Naive thymus-derived CD8-positive, alpha-beta T cell (primary cell): ENCODE results near the gene BAX. TPM values are rescaled to one million over a fixed set of nuclear protein-coding genes. Genes with fewer than 3 reads are reported as not detected.

Experiments
- ATAC-seq, 2 donors: fragments of 150-1000 bp; cut with Tn5 transposase in 1 of 2; sonication (Bioruptor Pico), chemical (Tn5 transposase) in 1 of 2; 1 replicate in 1 of 2; 2 replicates in 1 of 2; pipeline ENCODE4 v1.10.0; 2021; ENCODE audit warnings: mild to moderate bottlenecking in 2 of 2, moderate library complexity in 2 of 2
- POLR2A ChIA-PET: fragments of 350-600 bp; sonication (Branson Sonifier 250); formaldehyde crosslinking; loops from one replicate; lab custom pipeline; 2021; ENCODE audit warnings: antibody characterized with exemption; lab: Charles Lee
- DNase-seq, 10 donors: peaks; one replicate each; pipeline versions ENCODE4 v3.0.0 to v3.0.0-alpha.2; 2020 to 2022
- H3K27ac Mint-ChIP-seq, 10 donors: one replicate each; pipeline ENCODE4 v1.8.0; 2020 to 2022; ENCODE audit warnings: mild to moderate bottlenecking in 10 of 10, mixed read lengths in 10 of 10, moderate library complexity in 4 of 10, inconsistent platforms in 1 of 10
- H3K27me3 Mint-ChIP-seq, 5 donors: one replicate each; pipeline ENCODE4 v1.8.0; 2021 to 2022; ENCODE audit warnings: mixed read lengths in 5 of 5
- H3K36me3 Mint-ChIP-seq, 3 donors: one replicate each; pipeline ENCODE4 v1.8.0; 2020 to 2022; ENCODE audit warnings: mixed read lengths in 3 of 3, mild to moderate bottlenecking in 2 of 3, inconsistent platforms in 1 of 3
- H3K4me1 Mint-ChIP-seq, 4 donors: one replicate each; pipeline ENCODE4 v1.8.0; 2021 to 2022; ENCODE audit warnings: mixed read lengths in 4 of 4
- H3K4me3 Mint-ChIP-seq, 10 donors: one replicate each; pipeline ENCODE4 v1.8.0; 2020 to 2022; ENCODE audit warnings: mild to moderate bottlenecking in 10 of 10, mixed read lengths in 10 of 10, moderate library complexity in 6 of 10, inconsistent platforms in 1 of 10
- H3K9me3 Mint-ChIP-seq, 9 donors: one replicate each; pipeline ENCODE4 v1.8.0; 2020 to 2022; ENCODE audit warnings: mixed read lengths in 9 of 9, mild to moderate bottlenecking in 3 of 9, inconsistent platforms in 1 of 9, moderate library complexity in 1 of 9
- polyA plus RNA-seq, 3 donors: library from polyadenylated mRNA; unstranded; fragments of 300-500 nt; fragmentation: Illumina TruSeq; gene quantifications; one replicate each; pipeline ENCODE4 v1.2.3, GENCODE V29; 2021
- total RNA-seq, 8 experiments: library from RNA in 2 of 8; stranded (reverse) in 2 of 8; gene quantifications; one replicate each; pipeline ENCODE4 v1.2.3 and lab custom pipeline; 2021 to 2026

Gene BAX
- total and polyA plus RNA-seq, 5 experiments from 2014 or later = 58.5 to 181 (median 97.1) TPM

GRCh38 chr19:48934837-48935236 lies 19.8 kb upstream of the BAX start:
- POLR2A ChIA-PET = interaction anchor here (0.6 kb wide), 1 partner anchor 1198 kb away, joined by 4 read pairs; no protein-coding TSS in a partner anchor
- ATAC-seq = no peak
- H3K4me3 Mint-ChIP-seq = peak overlapping the region in 6 of 10 donors; percentile 38 to 94 (median 62)

GRCh38 chr19:48935864-48936263 lies 18.8 kb upstream of the BAX start:
- Mint-ChIP-seq H3K4me1 (peaks cover 3 to 21% (median 12%) of the 10 kb centered on the region in 4 donors), H3K36me3 (peaks cover 4 to 15% (median 8%) of the 10 kb centered on the region in 3 donors), H3K27me3 (peaks cover 0 to 3% (median 0%) of the 10 kb centered on the region in 5 donors), H3K4me3 (no peak overlapping the region), H3K27ac (no peak overlapping the region), H3K9me3 (no peaks in the 10 kb centered on the region)
- DNase-seq (no peak), ATAC-seq (no peak)
- POLR2A ChIA-PET = no interaction called here

More at GRCh38 chr19:48934837-48935236, 19.8 kb upstream of the BAX start:
- peaks cover 3 to 7% (median 4%) of the 10 kb centered on the region in 3 donors for H3K36me3 Mint-ChIP-seq
- H3K27me3 Mint-ChIP-seq = peaks cover 0 to 3% (median 0%) of the 10 kb centered on the region in 5 donors
- peak overlapping the region in 2 of 10 donors; percentile 60 to 87 for H3K27ac Mint-ChIP-seq
- H3K4me1 Mint-ChIP-seq = peaks cover 3 to 21% (median 12%) of the 10 kb centered on the region in 4 donors
- no peaks in the 10 kb centered on the region for H3K9me3 Mint-ChIP-seq
- DNase-seq = no peak

DNA sequence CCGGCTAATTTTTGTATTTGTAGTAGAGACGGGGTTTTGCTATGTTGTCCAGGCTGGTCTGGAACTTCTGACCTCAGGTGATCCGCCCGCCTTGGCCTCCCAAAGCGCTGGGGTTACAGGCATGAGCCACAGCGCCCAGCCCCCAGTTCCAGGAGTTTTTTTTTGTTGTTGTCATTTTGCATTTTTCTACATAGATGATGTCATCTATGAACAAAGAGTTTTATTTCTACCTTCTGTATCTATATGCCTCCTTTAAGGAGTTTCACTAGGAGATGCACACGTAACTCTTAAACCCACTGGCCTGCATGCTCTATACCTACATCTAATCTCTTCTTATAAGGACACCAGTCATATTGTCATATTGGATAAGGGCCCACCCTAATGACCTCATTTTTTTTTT lies 16.4 kb upstream of the BAX start:
- POLR2A ChIA-PET = no interaction called here
- no peak for ATAC-seq
- no peak overlapping the region for H3K27ac Mint-ChIP-seq

DNA sequence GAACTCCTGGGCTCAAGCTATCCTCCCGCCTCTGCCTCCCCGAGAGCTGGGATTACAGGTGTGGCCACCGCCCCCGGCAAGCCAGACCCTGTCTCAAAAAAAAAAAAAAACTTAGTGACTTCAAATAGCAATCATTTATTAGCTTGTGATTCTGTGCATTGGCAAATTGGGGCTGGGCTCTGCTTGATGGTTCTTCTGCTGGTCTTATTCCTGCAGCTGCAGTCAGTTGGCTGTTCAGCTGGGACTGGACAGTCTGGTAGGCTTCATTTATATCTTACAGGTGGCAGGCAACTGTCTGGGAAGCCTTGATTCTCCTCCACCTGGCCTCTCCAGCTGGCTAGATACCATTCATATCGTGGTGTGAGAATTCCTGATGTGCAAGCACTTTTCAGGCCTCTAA lies 13.8 kb upstream of the BAX start:
- POLR2A ChIA-PET = interaction anchor here (0.6 to 1.0 kb wide), 3 partner anchors 11 to 616 kb away, joined by 3 to 5 read pairs (median 3); no protein-coding TSS in a partner anchor
- DNase-seq (no peak), ATAC-seq (no peak)
- Mint-ChIP-seq H3K4me1 (peaks cover 0 to 2% (median 0%) of the 10 kb centered on the region in 4 donors), H3K27me3 (no peaks in the 10 kb centered on the region), H3K4me3 (no peak overlapping the region), H3K36me3 (peaks cover 4 to 21% (median 15%) of the 10 kb centered on the region in 3 donors), H3K27ac (no peak overlapping the region), H3K9me3 (no peaks in the 10 kb centered on the region)

More for the DNA sequence above, 16.4 kb upstream of the BAX start:
- H3K36me3 Mint-ChIP-seq = peaks cover 4 to 21% (median 15%) of the 10 kb centered on the region in 3 donors
- peaks cover 3 to 18% (median 9%) of the 10 kb centered on the region in 4 donors for H3K4me1 Mint-ChIP-seq
- no peak for DNase-seq
- peaks cover 0 to 1% (median 0%) of the 10 kb centered on the region in 5 donors for H3K27me3 Mint-ChIP-seq
- no peaks in the 10 kb centered on the region for H3K9me3 Mint-ChIP-seq
- H3K4me3 Mint-ChIP-seq = no peak overlapping the region

GRCh38 chr19:48943081-48943480 lies 11.6 kb upstream of the BAX start:
- H3K9me3 Mint-ChIP-seq = peaks cover 0 to 2% (median 0%) of the 10 kb centered on the region in 9 donors
- peaks cover 0 to 2% (median 0%) of the 10 kb centered on the region in 4 donors for H3K4me1 Mint-ChIP-seq
- POLR2A ChIA-PET = interaction anchor here (0.7 to 1.2 kb wide), 2 partner anchors 11 to 965 kb away, joined by 3 read pairs; partner anchors contain the start of gene BAX
- H3K36me3 Mint-ChIP-seq = peaks cover 4 to 21% (median 15%) of the 10 kb centered on the region in 3 donors
- no peak overlapping the region for H3K27ac Mint-ChIP-seq
- H3K4me3 Mint-ChIP-seq = no peak overlapping the region
- ATAC-seq = no peak
- DNase-seq = no peak
- H3K27me3 Mint-ChIP-seq = no peaks in the 10 kb centered on the region

GRCh38 chr19:48945415-48945814 lies 9.3 kb upstream of the BAX start:
- DNase-seq (no peak), ATAC-seq (no peak)
- no peaks in the 10 kb centered on the region for H3K27me3 Mint-ChIP-seq
- H3K36me3 Mint-ChIP-seq = peaks cover 0 to 11% (median 9%) of the 10 kb centered on the region in 3 donors
- no peak overlapping the region for H3K27ac Mint-ChIP-seq
- POLR2A ChIA-PET = interaction anchor here (1.3 kb wide), 1 partner anchor 19 kb away, joined by 3 read pairs; no protein-coding TSS in a partner anchor
- H3K4me1 Mint-ChIP-seq = peaks cover 0 to 2% (median 0%) of the 10 kb centered on the region in 4 donors
- H3K9me3 Mint-ChIP-seq = peaks cover 0 to 5% (median 0%) of the 10 kb centered on the region in 9 donors
- H3K4me3 Mint-ChIP-seq = no peak overlapping the region

GRCh38 chr19:48945817-48946216 lies 8.9 kb upstream of the BAX start:
- ATAC-seq = no peak
- no peak for DNase-seq
- Mint-ChIP-seq H3K27me3 (no peaks in the 10 kb centered on the region), H3K4me3 (no peak overlapping the region), H3K36me3 (peaks cover 0 to 7% (median 6%) of the 10 kb centered on the region in 3 donors), H3K27ac (no peak overlapping the region), H3K4me1 (peaks cover 0 to 2% (median 0%) of the 10 kb centered on the region in 4 donors), H3K9me3 (peaks cover 0 to 5% (median 0%) of the 10 kb centered on the region in 9 donors)
- POLR2A ChIA-PET = interaction anchor here (0.5 to 1.3 kb wide), 2 partner anchors 18 to 33 kb away, joined by 3 read pairs; no protein-coding TSS in a partner anchor

DNA sequence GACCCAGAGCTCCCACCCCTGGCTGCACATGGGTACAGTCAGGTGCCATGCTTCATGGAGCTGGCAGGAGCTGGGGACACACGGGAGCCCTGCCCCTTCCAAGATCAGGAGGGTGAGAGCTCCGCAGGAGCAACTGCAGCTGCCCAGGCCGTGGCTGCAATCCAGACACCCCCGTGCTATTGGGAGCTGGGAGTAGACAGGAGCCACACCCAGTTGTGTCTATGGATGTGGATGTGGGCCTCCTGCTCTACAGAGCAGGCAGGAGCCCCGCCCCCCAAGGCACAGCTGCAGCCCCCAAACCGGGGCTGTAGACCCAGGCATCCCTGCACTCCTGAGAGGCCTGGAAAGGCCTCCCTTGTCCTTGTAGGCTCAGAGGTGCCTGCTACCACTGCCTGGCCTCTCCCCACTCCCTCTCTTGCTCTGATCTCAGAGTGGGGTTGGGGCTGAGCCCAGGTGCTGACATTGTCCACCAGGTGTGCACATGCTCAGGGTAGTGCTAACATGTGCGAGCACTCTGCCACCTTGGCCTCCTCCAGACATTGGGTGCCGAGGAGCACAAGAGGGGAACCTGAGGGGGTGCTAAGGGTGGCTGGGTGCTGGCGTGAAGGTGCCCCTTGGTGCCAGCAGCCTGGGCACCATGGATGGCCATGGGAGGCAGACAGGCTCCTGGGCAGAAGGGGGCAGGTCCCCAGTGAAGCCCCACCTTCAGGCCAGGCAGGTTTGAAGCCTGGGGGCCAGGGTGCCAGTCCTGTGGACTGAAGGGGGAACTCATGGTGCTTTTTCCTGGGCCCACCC lies 8.0 kb upstream of the BAX start:
- Mint-ChIP-seq H3K27me3 (no peaks in the 10 kb centered on the region), H3K27ac (no peak overlapping the region), H3K9me3 (peaks cover 0 to 5% (median 0%) of the 10 kb centered on the region in 9 donors), H3K36me3 (peaks cover 0 to 2% (median 0%) of the 10 kb centered on the region in 3 donors), H3K4me1 (peaks cover 0 to 2% (median 0%) of the 10 kb centered on the region in 4 donors), H3K4me3 (no peak overlapping the region)
- DNase-seq (no peak), ATAC-seq (no peak)
- POLR2A ChIA-PET = interaction anchor here (0.5 kb wide), 1 partner anchor 34 kb away, joined by 3 read pairs; no protein-coding TSS in a partner anchor

DNA sequence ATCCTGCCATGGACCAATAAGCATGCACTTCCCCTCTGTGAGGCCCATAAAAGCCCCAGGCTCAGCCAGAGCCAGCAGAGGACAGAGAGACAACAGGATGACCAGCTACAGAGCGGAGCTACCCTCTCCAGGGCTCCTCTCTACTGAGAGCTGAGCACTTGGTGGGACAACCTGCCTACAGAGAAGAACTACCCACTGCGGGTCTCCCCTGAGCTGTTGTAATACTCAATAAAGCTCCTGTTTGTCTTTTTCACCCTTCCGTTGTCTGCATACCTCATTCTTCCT lies 7.5 kb upstream of the BAX start:
- DNase-seq = no peak
- H3K36me3 Mint-ChIP-seq = no peaks in the 10 kb centered on the region
- H3K27ac Mint-ChIP-seq = peak overlapping the region in 2 of 10 donors; percentile 13 to 34
- peaks cover 0 to 2% (median 0%) of the 10 kb centered on the region in 4 donors for H3K4me1 Mint-ChIP-seq
- POLR2A ChIA-PET = no interaction called here
- no peak for ATAC-seq
- H3K27me3 Mint-ChIP-seq = no peaks in the 10 kb centered on the region
- H3K9me3 Mint-ChIP-seq = peaks cover 0 to 5% (median 0%) of the 10 kb centered on the region in 9 donors
- H3K4me3 Mint-ChIP-seq = no peak overlapping the region

- H3K27ac Mint-ChIP-seq = no peak overlapping the region
- no peaks in the 10 kb centered on the region for H3K27me3 Mint-ChIP-seq
- peaks cover 0 to 5% (median 0%) of the 10 kb centered on the region in 9 donors for H3K9me3 Mint-ChIP-seq
- POLR2A ChIA-PET = no interaction called here
- DNase-seq (no peak), ATAC-seq (no peak)
- H3K36me3 Mint-ChIP-seq = no peaks in the 10 kb centered on the region
- H3K4me3 Mint-ChIP-seq = no peak overlapping the region
- peaks cover 2 to 6% (median 3%) of the 10 kb centered on the region in 4 donors for H3K4me1 Mint-ChIP-seq
Measured at GRCh38 chr19:48950159-48950558, 4.5 kb upstream of the BAX start.

DNA sequence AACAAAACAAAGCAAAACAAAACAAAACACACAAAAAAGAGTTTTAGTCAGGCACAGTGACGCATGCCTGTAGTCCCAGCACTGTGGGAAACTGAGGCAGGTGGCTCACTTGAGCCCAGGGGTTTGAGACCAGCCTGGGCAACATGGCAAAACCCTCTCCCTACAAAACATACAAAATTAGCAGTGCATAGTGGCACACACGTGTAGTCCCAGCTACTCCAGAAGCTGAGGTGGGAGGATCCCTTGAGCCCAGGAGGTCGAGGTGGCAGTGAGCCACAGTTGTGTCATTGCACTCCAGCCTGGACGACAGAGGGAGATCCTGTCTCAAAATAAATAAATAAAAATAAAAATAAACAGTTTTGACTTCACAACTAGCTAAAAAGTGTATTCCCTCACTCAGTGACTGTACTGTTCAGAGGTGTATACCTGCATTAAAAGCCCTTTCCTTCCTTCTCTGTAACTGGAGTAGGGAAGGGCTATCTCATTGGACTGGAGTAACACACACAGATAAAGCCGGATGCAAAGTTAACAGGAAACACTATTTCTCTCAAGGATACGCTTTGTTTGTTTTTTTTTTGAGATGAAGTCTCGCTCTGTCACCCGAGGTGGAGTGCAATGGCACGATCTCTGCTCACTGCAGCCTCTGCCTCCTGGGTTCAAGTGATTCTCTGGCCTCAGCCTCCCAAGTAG lies 3.7 kb upstream of the BAX start:
- no peak overlapping the region for H3K4me3 Mint-ChIP-seq
- H3K9me3 Mint-ChIP-seq = peaks cover 0 to 5% (median 0%) of the 10 kb centered on the region in 9 donors
- no peak for DNase-seq
- no peak for ATAC-seq
- H3K27me3 Mint-ChIP-seq = no peaks in the 10 kb centered on the region
- POLR2A ChIA-PET = interaction anchor here (1.1 kb wide), 1 partner anchor 10 kb away, joined by 3 read pairs; no protein-coding TSS in a partner anchor
- peaks cover 0 to under 1% (median 0%) of the 10 kb centered on the region in 3 donors for H3K36me3 Mint-ChIP-seq
- no peak overlapping the region for H3K27ac Mint-ChIP-seq
- peaks cover 5 to 13% (median 11%) of the 10 kb centered on the region in 4 donors for H3K4me1 Mint-ChIP-seq

GRCh38 chr19:48953141-48953540 lies 1.5 kb upstream of the BAX start:
- ATAC-seq = no peak
- Mint-ChIP-seq H3K9me3 (peaks cover 0 to 4% (median 0%) of the 10 kb centered on the region in 9 donors), H3K27me3 (no peaks in the 10 kb centered on the region), H3K4me1 (peaks cover 12 to 32% (median 24%) of the 10 kb centered on the region in 4 donors), H3K4me3 (peak overlapping the region in 9 of 10 donors; percentile 2 to 86 (median 39)), H3K27ac (peak overlapping the region in 1 of 10 donors; percentile 31), H3K36me3 (peaks cover 0 to 19% (median 4%) of the 10 kb centered on the region in 3 donors)
- DNase-seq = no peak
- POLR2A ChIA-PET = interaction anchor here (0.7 to 3.7 kb wide), 2 partner anchors 12 to 57 kb away, joined by 3 to 51 read pairs; partner anchors contain the start of gene FTL
